ENCODE results near the gene NBAS. TPM values are rescaled to one million over a fixed set of nuclear protein-coding genes. Genes with fewer than 3 reads are reported as not detected.

The NBAS gene
- polyA plus RNA-seq, 1 of the 3 experiments (the other 2 are of a cell fraction): 12.0 TPM

GRCh38 chr2:15222856-15223255 is 338.3 kb downstream of the NBAS start:
- H3K27ac ChIP-seq (ENCODE audit: low read depth in 2 of 2, low read length in 1 of 2): no peak overlapping the region; a peak in 1 of 4 replicates
- H3K4me2 ChIP-seq: no peak overlapping the region
- no peak for DNase-seq
- ChIA-PET CTCF (interaction anchor here (0.7 to 1.2 kb wide), 2 partner anchors 588 to 778 kb away, joined by 3 read pairs; no protein-coding TSS in a partner anchor), POLR2A (no interaction called here)
- peaks cover 6% of the 10 kb centered on the region; the same call in 1 of the 2 replicates for H3K9me3 ChIP-seq
- no peaks in the 10 kb centered on the region for H3K27me3 ChIP-seq (ENCODE audit: insufficient read depth)
- H3K4me3 ChIP-seq (ENCODE audit: low read depth in 2 of 2, low read length in 1 of 2): no peak overlapping the region
- no peaks in the 10 kb centered on the region for H3K79me2 ChIP-seq (ENCODE audit: insufficient read depth)
- peaks cover 11 to 13% of the 10 kb centered on the region in 2 experiments; a peak in 3 of 4 replicates for H3K4me1 ChIP-seq (ENCODE audit: control insufficient read depth in 1 of 2, insufficient read depth in 2 of 2, low read depth in 1 of 2, low read length in 1 of 2)
- H3K9ac ChIP-seq: 0 out of 2 replicates have a peak overlapping the region, but pooled peaks have one; percentile 4
- peaks cover 4% of the 10 kb centered on the region for H3F3A ChIP-seq (replicated peaks; ENCODE audit: insufficient read depth)
- H3K9me2 ChIP-seq: no peaks in the 10 kb centered on the region
- H2AFZ ChIP-seq (ENCODE audit: low read depth): no peak overlapping the region
- 69% methylated on average over 3 of the region's 3 CpGs for WGBS (ENCODE audit: low lambda C conversion rate)
- no peaks in the 10 kb centered on the region for H4K20me1 ChIP-seq (ENCODE audit: insufficient read depth)
- H3K36me3 ChIP-seq (replicated peaks in 1 of 2; ENCODE audit: control insufficient read depth in 1 of 2, insufficient read depth in 2 of 2, low read length in 1 of 2): peaks cover 7 to 13% of the 10 kb centered on the region in 2 experiments
- TF ChIP-seq USF2 (IDR thresholded peaks at IDR 0.05; ENCODE audit: borderline replicate concordance, low read depth, low read length) (no peak), ZBTB33 (IDR thresholded peaks at IDR 0.05; ENCODE audit: borderline replicate concordance, low read depth) (no peak), TEAD4 (IDR thresholded peaks at IDR 0.05; ENCODE audit: borderline replicate concordance, insufficient read depth) (no peak), EP300 (IDR thresholded peaks at IDR 0.05; ENCODE audit: borderline replicate concordance in 1 of 2, low read depth in 1 of 2, low read length in 1 of 2) (no peak), RAD21 (IDR thresholded peaks at IDR 0.05; ENCODE audit: low read length) (no peak), JUND (IDR thresholded peaks at IDR 0.05) (no peak), NRF1 (IDR thresholded peaks at IDR 0.05; ENCODE audit: low read depth, low read length) (no peak), TCF12 (IDR thresholded peaks at IDR 0.05) (no peak), ELF1 (IDR thresholded peaks at IDR 0.05) (no peak)

- no peak overlapping the region for H3K4me2 ChIP-seq
- H3K9me2 ChIP-seq: no peaks in the 10 kb centered on the region
- H3K27ac ChIP-seq (ENCODE audit: low read depth in 2 of 2, low read length in 1 of 2): no peak overlapping the region
- peaks cover 4% of the 10 kb centered on the region for H3F3A ChIP-seq (replicated peaks; ENCODE audit: insufficient read depth)
- H3K27me3 ChIP-seq (ENCODE audit: insufficient read depth): no peaks in the 10 kb centered on the region
- no peaks in the 10 kb centered on the region for H3K9me3 ChIP-seq
- CTCF ChIA-PET: no interaction called here
- no peaks in the 10 kb centered on the region for H4K20me1 ChIP-seq (ENCODE audit: insufficient read depth)
- peaks cover 11 to 13% of the 10 kb centered on the region in 2 experiments; a peak in 3 of 4 replicates for H3K4me1 ChIP-seq (ENCODE audit: control insufficient read depth in 1 of 2, insufficient read depth in 2 of 2, low read depth in 1 of 2, low read length in 1 of 2)
- TF ChIP-seq ELF1 (IDR thresholded peaks at IDR 0.05) (no peak), CHD2 (IDR thresholded peaks at IDR 0.05; ENCODE audit: low read length, partially characterized antibody) (no peak), REST (IDR thresholded peaks at IDR 0.05; ENCODE audit: low read depth, low read length) (no peak), SMC3 (IDR thresholded peaks at IDR 0.05; ENCODE audit: low read depth, low read length) (no peak), TEAD4 (IDR thresholded peaks at IDR 0.05; ENCODE audit: borderline replicate concordance, insufficient read depth) (no peak), NRF1 (IDR thresholded peaks at IDR 0.05; ENCODE audit: low read depth, low read length) (no peak), CTCF (IDR thresholded peaks at IDR 0.05) (no peak), SIN3A (IDR thresholded peaks at IDR 0.05; ENCODE audit: borderline replicate concordance, low read depth, low read length) (no peak), IRF3 (IDR thresholded peaks at IDR 0.05; ENCODE audit: low read depth, low read length) (no peak), TAF1 (IDR thresholded peaks at IDR 0.05; ENCODE audit: borderline replicate concordance, low read depth, low read length) (no peak), RAD21 (IDR thresholded peaks at IDR 0.05; ENCODE audit: low read length) (no peak)
- no peak overlapping the region for H3K9ac ChIP-seq
- H3K79me2 ChIP-seq (ENCODE audit: insufficient read depth): no peaks in the 10 kb centered on the region
- H2AFZ ChIP-seq (ENCODE audit: low read depth): no peak overlapping the region
- no peak overlapping the region for H3K4me3 ChIP-seq (ENCODE audit: low read depth in 2 of 2, low read length in 1 of 2)
- POLR2A ChIA-PET: no interaction called here
- DNase-seq: no peak
- peaks cover under 1 to 11% of the 10 kb centered on the region in 2 experiments for H3K36me3 ChIP-seq (replicated peaks in 1 of 2; ENCODE audit: control insufficient read depth in 1 of 2, insufficient read depth in 2 of 2, low read length in 1 of 2)
Measured at GRCh38 chr2:15220603-15221002, 340.5 kb downstream of the NBAS start.

All from SK-N-SH (cell line).